ENCODE measurements around the gene VPS13D.

The VPS13D gene

DNA sequence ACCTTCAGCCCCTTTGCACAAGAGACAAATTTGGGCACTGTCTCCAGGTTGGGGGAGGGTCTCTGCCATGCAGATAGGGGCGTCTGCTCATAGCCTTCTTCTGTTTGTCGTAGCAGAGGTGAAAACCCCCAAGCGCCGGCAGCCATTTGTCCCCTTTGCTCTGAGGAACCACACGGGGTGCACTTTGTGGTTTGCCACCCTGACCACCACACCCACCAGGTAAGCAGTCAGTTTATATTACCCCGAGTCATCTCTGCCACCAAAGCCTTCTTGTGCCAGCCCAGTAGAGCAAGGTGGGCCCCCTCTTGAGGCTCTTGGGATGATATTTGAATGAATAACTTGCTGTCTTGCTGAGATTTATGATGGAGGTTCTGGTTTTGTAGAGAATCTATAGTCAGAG is 111.8 kb downstream of the VPS13D start:
- DNase-seq: no peak

DNA sequence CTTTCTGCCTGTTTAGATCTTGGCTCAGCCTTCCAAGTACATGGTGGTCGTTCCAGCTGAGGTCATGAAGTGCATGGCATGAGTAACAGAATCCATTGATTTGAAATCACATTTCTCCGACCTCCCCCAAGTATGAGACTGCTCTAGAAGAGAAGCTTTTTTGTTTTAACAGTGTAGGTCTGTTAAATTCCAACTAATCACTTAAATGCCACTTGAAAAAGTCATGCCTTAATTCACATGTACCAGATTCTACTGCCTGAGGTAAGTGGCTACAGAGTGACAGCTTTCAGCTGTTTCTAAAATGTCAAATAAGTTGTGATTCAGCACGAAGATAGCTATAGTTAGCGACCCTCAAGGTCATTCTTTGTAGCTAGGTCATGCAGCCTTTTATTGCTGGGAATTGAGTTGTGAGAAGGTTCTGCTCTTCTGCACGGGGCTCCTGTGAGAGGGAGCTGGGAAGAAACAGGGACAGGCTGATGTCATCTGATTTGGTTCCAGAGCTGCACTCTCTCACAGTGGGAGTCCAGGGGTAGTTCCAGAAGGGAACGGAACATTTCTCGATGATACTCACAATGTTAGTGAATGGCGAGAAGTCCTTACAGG is 112.7 kb downstream of the VPS13D start:
- no peak for DNase-seq

DNA sequence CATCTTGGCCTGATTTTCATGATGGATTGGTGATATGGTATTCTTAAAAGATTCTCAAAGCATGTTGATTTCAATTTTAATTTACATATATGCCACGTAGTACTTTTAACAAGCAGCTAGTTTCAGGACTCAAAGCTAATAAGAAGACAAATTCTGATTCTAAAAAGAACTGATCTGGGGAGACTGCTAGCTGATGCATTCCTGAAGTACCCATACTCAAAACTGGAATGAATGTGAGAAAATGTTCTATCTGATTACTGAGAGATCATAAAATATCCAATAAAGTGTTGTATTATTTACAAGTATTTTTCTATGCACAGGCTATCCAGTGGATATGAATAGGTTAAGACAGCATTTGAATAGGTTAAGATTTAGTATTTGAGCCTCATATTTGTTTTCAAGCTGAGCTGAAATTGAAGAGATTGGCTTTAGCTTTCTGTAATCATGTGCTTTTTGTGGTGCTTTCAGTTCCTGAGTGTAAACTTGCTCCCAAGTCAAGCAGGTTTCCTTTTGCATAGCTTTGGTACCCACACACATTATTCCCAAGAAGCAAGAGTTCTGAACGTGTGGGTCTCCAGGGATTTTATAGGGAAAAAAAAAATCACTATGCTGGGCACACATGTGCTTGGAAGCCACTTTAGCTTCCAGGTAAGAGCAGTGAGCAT is 114.1 kb downstream of the VPS13D start:
- DNase-seq: no peak

DNA sequence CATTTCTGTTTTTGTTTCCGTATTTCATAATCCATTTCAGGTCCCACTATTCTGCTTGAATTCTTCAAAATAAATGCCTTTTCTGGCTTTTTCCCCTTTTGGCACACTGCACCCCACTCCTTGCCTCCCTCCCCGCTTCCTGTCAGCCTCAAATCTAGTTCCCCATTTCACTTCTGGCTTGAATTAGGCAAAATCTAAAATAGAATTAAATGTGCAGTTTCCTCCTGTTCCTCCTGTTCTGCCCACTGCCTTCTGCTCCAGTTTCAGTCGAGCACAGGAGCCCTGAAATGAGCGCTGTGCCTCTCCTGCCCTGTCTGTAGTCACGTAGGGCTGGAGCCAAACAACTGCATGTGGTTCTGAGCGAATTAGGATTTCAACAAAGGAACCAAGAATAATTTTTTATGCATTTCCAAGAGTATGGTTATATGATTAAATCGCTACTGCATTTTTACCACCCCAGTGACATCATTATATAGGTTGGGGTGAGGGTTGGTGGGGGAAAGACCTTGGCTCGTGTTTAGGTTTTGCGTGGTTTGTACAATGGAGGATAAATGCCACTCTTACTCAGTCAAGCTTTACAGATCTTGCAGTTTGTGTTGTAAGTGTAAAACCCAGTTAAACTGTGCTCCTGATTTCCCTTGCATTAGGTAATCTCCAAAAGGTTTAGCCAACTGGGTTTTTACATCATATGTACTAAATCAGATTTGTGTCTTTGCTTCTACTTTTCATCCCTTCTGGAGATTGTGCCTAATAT is 114.9 kb downstream of the VPS13D start:
- peak in 1 of 2 donors; percentile 60 for DNase-seq

DNA sequence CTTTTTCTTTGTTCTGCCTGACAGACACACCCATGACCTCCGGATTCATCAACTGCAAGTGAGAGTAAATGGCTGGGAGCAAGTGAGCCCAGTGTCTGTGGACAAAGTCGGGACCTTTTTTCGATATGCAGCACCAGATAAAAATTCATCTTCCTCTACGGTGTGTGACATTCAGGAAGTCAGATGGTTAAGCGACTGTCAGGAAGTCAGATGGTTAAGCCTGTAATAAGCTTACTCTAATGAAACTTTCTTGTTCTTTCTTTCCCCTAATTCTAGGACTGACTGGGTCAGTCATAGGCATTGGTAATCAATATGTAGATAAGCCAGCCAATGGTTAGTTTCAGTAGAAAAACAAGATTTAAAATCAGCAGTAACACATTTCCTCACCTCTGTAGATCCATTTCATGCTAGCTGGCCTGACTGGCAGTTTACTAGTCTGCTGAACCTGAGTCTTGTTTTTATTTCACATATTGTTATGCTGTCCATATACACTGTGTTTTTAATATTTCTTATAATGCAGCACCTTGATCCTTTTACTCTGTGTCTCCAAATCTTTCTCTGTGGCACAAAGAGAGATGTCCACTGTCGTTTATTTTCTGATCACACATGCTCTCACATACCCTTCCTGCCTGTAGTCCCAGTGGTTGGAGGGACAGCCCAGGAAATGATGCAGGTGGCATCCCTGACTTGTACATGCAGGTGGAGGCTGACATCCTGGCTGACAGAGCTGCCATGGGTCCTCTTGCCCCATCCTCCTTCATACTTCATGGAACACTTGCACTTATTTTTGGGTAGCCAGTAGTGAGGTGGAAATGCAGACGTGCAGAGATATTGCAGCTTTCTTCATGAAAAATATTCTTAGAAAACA is 115.8 kb downstream of the VPS13D start:
- no peak for DNase-seq

DNA sequence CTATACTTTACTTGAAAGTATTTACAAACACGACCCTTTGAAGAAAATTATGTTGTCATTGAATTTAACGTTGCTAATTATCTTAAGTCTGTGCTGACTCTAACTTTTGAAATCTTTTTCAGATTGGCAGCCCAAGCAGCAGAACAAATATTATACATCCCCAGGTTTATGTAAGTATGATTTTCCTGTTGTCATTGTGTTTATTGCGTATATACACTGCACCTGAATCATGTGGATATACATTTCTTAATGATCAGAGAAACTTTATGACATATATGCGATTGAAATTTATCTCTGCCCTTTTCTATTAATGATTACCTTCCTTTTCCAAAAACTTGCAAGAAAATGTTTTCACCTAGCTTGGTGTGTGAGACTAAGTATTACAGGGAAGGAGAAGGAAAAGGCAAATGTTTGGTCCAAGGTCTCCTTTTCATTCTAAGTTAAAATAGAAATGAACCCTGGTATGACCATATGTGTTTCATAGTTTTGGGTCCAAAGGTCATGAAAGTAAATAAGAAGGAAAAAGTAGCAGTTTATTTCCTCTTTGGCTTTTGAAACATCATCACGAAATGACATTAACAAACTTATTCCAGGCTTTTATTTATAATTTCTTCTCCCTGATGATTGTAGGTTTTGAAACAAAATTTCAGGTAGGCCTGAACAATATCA is 116.8 kb downstream of the VPS13D start:
- no peak for DNase-seq

DNA sequence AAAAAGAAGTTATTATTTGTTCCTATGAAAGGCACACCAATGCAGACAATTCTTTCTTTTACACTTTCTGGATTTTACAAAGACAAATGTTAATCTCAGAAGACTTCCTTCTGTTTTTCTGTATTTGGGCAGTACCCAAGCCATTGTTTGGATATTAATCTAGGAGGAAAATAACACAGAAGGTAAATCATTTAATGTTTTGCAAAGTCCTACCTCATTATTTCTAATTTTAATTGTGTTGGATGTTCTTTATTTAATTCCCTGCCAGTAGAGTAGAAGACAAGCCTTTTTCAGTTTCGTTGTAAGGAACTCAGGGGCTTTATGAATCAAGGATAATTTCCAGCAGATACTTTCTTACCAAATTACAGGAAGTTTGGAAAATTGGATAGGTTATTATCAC is 118.3 kb downstream of the VPS13D start:
- DNase-seq: no peak

DNA sequence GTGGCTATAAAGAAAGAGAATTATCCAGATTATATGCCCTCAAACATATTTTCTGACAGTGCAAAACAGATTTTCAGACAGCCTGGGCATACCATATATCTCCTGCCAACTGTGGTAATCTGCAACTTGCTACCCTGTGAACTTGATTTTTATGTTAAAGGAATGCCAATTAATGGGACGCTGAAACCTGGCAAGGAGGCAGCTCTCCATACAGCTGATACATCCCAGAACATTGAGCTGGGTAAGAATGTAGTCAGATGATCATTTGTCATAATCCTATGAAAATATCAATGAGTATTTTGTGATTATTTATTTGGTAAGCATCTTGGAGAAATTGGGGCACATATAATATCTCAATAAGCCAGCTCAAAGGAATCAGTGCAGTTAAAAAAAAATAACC is 124.2 kb downstream of the VPS13D start:
- DNase-seq: no peak

DNA sequence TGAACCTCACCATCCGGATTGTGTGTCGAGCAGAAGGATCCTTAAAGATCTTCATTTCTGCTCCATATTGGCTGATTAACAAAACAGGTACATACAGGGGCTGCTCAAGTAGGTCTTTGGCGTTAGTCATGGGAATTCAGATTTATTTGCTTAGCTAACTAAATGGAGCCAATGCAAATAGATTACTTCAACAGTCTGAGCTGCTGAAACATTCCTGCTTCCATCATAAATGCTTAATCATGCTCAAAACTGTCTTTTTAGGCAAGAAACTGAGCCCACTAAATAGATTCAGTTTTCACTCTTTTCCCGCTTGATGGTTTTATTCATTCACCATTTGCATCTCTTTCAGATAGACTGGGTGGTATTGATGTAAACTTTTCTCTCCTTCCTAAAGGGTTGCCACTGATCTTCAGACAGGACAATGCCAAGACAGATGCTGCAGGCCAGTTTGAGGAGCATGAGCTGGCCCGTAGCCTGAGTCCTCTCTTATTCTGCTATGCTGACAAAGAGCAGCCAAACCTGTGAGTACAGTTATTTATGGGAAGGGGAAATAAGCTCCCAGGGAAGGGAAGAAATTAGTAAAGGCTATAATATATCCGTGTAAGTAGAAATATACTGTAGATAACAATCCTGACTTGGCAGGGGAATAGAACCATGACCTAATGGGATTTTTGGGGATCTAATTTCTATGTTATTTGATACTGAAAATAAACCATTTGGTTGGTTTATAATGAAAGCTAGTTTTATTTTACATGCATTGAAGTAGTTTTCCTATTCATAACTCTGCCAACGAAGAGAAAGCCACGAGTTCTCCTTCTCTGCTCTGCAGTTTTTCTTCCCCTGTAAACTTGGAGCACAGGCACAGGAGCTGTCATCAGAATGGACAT is 126.4 kb downstream of the VPS13D start:
- DNase-seq: no peak

DNA sequence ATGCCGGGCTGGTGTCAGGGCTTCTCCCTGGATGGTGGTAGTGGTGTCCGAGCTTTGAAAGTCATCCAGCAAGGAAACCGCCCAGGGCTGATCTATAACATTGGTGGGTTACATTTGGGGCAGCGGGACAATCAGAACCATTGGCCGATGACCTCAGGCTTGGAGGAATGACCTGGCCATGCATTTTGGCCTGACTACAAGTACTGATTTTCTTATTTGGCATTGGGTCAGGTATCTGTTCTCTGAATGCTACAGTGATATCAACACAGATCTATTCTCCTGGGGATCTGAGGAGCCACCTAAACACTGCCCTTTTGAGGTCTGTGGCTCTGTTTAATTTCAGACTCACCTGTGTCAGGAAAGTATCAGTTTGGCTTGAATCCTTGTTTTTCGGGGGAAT is 128.7 kb downstream of the VPS13D start:
- no peak for DNase-seq

DNA sequence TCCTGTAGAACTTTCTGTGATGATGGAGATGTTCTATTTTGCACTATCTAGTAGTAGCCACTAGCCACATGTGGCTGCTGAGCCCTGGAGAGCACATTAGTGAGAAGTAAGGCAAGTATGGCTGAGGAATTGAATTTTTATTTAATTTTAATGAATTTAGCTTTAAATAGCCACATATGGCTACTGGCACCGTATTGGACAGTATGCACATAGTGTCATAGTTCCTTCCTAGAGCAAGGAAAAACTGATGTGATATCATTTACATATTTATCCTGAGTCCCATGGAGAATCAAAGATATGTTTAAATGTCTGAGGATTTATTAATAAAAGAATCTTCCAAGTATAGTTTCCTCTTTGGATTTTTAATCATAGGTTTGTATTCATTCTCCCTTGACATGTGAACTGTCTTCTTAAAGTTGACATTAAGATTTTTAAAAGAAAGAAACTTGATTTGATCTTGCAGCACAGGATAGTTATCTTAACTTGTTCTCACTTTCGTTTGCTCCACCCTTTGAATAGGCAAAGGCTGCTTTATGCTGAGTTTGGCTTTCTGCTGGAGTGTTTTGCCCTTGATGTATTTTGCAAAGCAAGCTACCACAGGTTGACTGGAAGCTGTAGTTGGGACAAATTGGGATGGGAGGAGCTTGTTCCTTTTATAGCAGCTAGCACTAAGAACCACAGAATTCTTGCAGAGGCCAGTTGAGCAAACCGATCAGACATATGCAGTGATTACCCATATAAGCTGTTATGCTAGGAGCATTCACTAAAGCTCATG is 129.7 kb downstream of the VPS13D start:
- no peak for DNase-seq

DNA sequence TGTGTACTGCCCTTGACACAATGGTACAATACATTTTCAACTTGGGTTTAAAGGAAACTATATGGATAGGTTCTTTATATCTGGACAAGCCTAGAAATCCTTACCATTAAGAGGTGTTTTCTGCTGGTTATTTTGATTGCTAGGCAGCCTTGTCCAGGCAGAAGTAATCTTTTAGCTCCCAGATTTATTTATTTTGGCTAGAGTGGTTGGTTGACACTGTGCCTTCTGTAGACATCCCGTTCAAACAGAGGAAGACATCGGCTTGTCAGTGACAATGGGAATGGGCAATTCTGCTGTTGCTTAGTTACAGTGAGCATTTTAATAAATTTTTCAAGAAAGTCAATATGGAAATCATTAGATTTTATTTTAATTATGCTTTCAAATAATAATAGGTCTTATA is 138.8 kb downstream of the VPS13D start:
- no peak for DNase-seq

DNA sequence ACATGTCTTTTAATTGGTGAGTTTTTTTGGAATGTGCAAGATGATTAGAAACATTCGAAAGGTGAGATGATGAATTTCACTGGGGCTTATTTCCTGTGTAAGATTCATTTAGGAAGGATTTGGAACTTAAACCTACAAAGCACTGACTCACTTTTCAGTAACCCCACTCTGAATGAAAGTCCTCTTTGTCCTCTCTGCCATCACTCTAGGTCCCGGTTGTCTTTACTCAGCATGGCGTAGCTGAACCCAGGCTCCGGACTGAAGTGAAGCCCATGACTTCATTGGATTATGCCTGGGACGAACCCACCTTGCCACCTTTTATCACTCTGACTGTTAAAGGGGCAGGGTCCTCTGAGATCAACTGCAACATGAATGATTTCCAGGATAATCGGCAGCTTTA is 139.4 kb downstream of the VPS13D start:
- DNase-seq: no peak

DNA sequence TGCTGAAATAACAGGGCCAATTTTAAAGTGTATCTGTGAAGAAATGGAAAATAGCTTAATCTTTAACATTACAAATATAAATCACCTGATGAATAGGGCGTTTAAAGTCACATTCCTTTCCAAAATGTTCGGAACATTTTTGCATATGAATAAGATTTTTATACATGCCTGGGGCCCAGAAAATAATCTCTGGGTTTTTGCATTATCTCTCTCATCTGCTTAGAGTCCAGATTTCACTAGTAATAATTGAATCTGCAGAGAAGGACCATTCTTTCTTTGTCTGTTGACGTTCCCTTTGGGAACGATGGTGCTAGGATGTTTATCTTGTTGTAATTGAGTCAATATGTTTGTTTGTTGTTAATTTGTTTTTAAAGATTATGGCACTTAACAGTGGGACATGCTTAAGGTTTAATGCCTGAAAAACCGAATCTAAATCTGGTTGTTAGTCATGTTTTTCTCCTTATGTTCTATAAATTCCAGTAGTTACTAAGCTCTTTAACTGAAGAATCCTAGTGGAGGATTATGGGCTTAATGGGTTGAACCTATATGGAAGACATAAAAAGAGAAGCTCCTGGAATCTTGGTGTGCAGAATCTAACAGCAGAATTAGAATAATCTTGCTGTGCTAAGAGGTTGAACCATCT is 140.6 kb downstream of the VPS13D start:
- DNase-seq: no peak

DNA sequence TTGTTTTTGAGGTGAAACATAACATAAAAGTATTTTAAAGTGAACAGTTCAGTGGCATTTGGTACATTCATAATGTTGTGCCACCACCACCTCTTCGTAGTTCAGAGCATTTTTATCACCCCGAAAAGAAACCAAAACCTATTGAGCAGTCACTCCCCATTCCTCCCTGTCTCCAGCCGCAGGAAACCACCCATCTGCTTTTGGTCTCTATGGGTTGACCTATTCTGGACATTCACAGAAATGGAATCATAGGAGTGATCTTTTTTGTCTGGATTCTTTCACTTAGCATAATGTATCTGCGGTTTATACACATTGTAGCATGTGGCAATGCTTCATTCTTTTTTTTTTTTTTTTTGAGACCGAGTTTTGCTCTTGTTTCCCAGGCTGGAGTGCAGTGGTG is 141.2 kb downstream of the VPS13D start:
- DNase-seq: no peak

DNA sequence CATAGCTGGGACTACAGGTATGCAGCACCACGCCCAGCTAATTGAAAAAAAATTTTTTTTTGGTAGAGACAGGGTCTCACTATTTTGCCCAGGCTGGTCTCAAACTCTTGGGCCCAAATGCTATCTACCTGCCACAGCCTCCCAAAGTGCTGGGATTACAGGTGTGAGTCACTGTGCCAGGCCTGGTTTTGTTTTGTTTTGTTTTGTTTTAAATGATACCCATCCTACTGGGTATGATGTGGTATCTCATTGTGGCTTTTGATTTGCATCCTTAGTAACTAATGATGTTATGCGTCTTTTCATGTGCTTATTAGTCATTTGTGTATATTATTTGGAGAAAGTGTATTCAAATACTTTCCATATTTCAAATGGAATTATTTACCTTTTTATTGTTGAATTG is 142.3 kb downstream of the VPS13D start:
- DNase-seq: no peak

DNA sequence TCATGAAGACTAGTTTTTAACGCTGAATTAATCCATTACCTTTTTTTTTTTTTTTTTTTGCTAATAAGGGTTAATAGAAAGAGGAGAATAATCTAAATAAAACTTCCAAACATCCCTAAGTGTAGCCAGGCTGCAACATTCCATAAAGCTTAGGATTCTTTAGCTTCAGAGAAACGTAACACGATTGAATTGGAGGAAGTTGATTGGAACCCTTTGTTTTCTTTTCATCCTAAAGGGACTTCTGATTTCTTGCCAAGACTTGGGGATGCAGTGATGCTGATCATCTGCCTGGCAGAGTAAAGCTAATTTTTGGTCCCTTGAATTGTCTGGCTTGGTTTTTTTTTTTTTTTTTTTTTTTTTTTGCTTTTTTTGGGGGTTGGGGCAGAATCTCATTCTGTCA is 142.9 kb downstream of the VPS13D start:
- no peak for DNase-seq

DNA sequence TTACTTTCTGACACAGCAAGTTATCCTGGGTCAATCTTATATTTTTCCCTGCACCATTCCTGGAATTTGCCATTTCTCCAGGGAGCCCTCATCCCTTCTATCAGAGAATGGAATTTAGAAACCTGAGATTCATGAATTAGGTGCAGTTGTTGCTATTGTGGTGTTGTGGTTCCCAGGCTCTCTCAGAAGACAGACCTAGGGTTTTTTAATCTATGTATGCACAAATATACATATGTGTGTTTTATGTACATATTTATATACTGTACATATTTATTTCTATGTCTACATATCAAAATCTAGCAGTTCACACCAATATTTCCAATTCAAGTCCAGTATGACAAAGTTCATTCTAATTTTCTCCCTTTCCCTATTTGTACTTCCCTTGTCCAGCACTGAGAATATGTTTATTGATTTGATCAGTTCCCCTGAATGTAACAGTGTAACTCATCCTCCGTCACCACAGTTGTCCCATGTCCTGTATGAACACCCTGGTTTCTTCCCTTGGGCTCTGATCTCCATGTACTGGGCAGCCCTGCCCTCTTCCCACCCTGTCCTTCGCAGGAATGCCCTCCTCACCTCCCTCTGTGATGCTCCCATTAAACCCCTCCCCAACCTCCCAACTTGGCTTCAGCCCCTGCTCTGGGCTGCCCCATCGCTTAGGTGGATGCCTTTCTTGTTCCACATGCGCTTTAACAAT is 145.5 kb downstream of the VPS13D start:
- DNase-seq: no peak

DNA sequence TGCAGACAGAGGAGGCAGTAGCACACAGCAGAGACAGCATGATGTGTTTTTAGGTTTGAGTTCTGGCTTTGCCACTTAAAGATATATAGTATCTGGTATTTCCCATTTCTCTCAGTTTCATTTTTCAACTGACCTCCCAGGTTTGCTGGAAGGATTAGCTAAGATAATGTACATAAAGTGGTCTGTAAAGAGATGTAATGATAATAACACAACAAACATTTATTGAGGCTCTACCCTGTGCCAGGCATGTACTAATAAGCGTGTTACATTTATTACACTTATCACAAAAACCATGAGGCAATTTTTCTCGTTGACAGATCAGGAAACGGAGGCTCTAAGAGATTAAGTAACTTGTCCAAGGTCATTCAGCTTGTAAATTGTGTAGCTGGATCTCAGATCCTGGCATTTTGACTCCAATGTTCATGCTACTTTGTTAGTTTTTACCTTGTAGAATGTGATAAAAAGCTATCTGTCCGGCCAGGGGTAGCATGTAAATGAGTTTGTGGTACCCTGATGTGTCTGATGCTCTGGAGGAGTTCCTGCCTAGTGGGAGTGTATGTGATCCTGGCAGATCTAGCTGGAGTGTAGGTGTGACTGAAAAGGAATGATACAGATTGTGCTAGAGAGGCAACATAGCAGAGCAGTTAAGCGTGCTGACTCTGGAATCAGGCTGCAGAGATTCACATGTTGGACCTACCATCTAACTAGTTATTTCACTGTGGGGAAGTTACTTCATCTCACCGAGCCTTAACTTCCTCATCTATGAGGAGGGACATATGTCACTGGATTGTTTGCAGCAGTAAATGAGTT is 146.6 kb downstream of the VPS13D start:
- DNase-seq: peak in 1 of 2 donors; percentile 43
